ENCODE data around the gene FBH1.
"Not testable (repeated sequence)": the region's sequence is repeated elsewhere in the genome, so short reads cannot be mapped to it uniquely, and the experiment has no call there.

FBH1 gene

DNA sequence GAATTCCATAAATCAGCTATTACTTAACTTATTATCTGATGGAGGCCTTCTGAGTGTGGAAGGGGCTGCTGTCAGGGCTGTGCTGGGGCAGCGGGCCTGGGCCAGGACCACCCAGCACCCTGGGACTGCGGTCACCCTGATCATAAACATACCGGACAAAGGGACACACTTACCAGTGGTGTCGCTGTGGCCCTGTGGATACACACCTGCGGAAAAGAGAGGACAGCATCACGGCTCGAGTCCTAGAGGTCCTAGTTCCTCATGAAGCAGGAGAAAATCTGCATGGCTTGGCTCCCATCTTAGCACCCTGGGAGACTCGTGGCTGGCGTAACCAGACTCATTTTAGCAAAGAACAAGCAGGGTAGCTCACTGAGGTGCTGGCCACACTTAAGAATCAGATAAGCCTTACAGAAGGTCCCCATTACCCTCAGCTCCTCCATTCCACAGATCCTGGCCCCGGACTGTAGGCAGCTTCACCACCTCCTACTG lies 69.6 kb downstream of the FBH1 start:
- TF ChIP-seq CTCF (IDR thresholded peaks at IDR 0.05; ENCODE audit: low read depth, low read length, poor library complexity, severe bottlenecking) = no peak
- TF ChIP-seq EZH2phosphoT487 (IDR thresholded peaks at IDR 0.05; ENCODE audit: borderline replicate concordance, low read length) = no peak
- Histone ChIP-seq H3K27ac (ENCODE audit: low read depth, low read length) (no peak overlapping the region), H3K27me3 (ENCODE audit: control insufficient read depth, low read length) (peaks cover 3% of the 10 kb centered on the region; the same call in 1 of the 2 replicates), H3K4me2 (ENCODE audit: low read length) (no peak overlapping the region), H3F3A (ENCODE audit: control insufficient read depth, insufficient read depth) (no peaks in the 10 kb centered on the region), H3K9me2 (replicated peaks; ENCODE audit: control insufficient read depth, low read length) (no peaks in the 10 kb centered on the region), H3K79me2 (ENCODE audit: control insufficient read depth, low read length) (no peaks in the 10 kb centered on the region), H4K20me1 (ENCODE audit: control insufficient read depth, insufficient read depth, low read depth, low read length) (no peaks in the 10 kb centered on the region), H3K4me3 (ENCODE audit: low read length) (no peak overlapping the region), H3K36me3 (ENCODE audit: control insufficient read depth, low read length) (no peaks in the 10 kb centered on the region), H3K4me1 (ENCODE audit: control insufficient read depth, low read length) (no peaks in the 10 kb centered on the region), H3K9me3 (ENCODE audit: control insufficient read depth, insufficient read depth, low read length) (no peaks in the 10 kb centered on the region)

DNA sequence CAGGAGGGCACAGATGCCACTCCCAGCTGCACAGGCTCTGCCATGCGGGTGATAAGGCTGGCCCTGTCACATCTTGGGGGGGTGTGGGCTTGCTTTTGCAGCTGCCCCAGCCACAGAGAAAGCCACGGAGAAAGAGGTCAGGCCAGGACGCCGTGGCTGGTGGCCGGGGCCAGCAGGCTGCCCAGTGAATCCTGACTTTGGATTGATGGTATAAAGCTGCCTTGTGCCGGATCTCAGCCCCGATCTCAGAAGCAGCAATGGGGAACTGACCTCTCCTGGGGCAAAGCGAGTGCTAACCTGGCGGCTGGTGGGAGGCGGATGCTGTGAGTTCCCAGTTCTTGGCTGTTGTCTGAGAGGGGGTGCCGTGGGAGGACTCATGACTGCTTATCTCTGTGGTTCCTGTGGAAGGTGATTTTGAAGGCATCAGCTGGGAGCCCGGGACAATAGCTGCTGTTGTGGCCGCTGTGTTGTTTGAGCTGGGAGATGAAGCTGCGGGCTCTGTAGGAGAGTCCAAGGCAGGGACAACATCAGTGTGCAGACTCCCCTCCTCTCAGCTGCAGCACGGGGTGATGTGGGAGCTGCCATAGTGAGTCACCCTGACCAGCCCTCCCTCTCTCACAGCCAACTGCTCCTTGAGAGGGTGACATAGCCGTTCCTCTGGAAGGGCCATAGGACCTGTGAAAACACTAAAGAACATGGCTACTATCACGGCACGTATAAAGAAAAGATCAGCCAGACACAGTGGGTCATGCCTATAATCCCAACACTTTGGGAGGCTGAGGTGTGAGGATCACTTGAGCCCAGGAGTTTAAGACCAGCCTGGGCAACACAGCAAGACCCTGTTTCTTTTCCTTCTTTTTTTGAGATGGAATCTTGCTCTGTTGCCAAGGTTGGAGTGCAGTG lies 70.3 kb downstream of the FBH1 start:
- no peaks in the 10 kb centered on the region for H4K20me1 ChIP-seq (ENCODE audit: control insufficient read depth, insufficient read depth, low read depth, low read length)
- H3K79me2 ChIP-seq (ENCODE audit: control insufficient read depth, low read length) = no peaks in the 10 kb centered on the region
- no peak overlapping the region for H3K4me3 ChIP-seq (ENCODE audit: low read length)
- H3K9me3 ChIP-seq (ENCODE audit: control insufficient read depth, insufficient read depth, low read length) = no peaks in the 10 kb centered on the region
- H3K4me1 ChIP-seq (ENCODE audit: control insufficient read depth, low read length) = no peaks in the 10 kb centered on the region
- peaks cover 3% of the 10 kb centered on the region; the same call in 1 of the 2 replicates for H3K27me3 ChIP-seq (ENCODE audit: control insufficient read depth, low read length)
- TF ChIP-seq EZH2phosphoT487 (IDR thresholded peaks at IDR 0.05; ENCODE audit: borderline replicate concordance, low read length) (no peak), CTCF (IDR thresholded peaks at IDR 0.05; ENCODE audit: low read depth, low read length, poor library complexity, severe bottlenecking) (no peak)
- no peaks in the 10 kb centered on the region for H3K9me2 ChIP-seq (replicated peaks; ENCODE audit: control insufficient read depth, low read length)
- H3K4me2 ChIP-seq (ENCODE audit: low read length) = no peak overlapping the region
- H3K27ac ChIP-seq (ENCODE audit: low read depth, low read length) = no peak overlapping the region
- no peaks in the 10 kb centered on the region for H3F3A ChIP-seq (ENCODE audit: control insufficient read depth, insufficient read depth)
- H3K36me3 ChIP-seq (ENCODE audit: control insufficient read depth, low read length) = no peaks in the 10 kb centered on the region

- not testable (repeated sequence) for H3K4me2 ChIP-seq (ENCODE audit: low read length); H3K27ac ChIP-seq (ENCODE audit: low read depth, low read length); H3K79me2 ChIP-seq (ENCODE audit: control insufficient read depth, low read length); H3K4me1 ChIP-seq (ENCODE audit: control insufficient read depth, low read length); H3K9me2 ChIP-seq (replicated peaks; ENCODE audit: control insufficient read depth, low read length); H3K27me3 ChIP-seq (ENCODE audit: control insufficient read depth, low read length); H3K36me3 ChIP-seq (ENCODE audit: control insufficient read depth, low read length); H3K4me3 ChIP-seq (ENCODE audit: low read length); H3F3A ChIP-seq (ENCODE audit: control insufficient read depth, insufficient read depth); H4K20me1 ChIP-seq (ENCODE audit: control insufficient read depth, insufficient read depth, low read depth, low read length); H3K9me3 ChIP-seq (ENCODE audit: control insufficient read depth, insufficient read depth, low read length)
Measured at GRCh38 chr10:5960973-5961275, 70.9 kb downstream of the FBH1 start.

- H3F3A ChIP-seq (ENCODE audit: control insufficient read depth, insufficient read depth) = no peaks in the 10 kb centered on the region
- peaks cover 3% of the 10 kb centered on the region; the same call in 1 of the 2 replicates for H3K27me3 ChIP-seq (ENCODE audit: control insufficient read depth, low read length)
- H3K36me3 ChIP-seq (ENCODE audit: control insufficient read depth, low read length) = no peaks in the 10 kb centered on the region
- H3K4me1 ChIP-seq (ENCODE audit: control insufficient read depth, low read length) = no peaks in the 10 kb centered on the region
- no peak overlapping the region for H3K27ac ChIP-seq (ENCODE audit: low read depth, low read length)
- no peaks in the 10 kb centered on the region for H3K9me3 ChIP-seq (ENCODE audit: control insufficient read depth, insufficient read depth, low read length)
- H3K4me3 ChIP-seq (ENCODE audit: low read length) = no peak overlapping the region
- H3K4me2 ChIP-seq (ENCODE audit: low read length) = no peak overlapping the region
- H3K9me2 ChIP-seq (replicated peaks; ENCODE audit: control insufficient read depth, low read length) = no peaks in the 10 kb centered on the region
- no peaks in the 10 kb centered on the region for H3K79me2 ChIP-seq (ENCODE audit: control insufficient read depth, low read length)
- TF ChIP-seq CTCF (IDR thresholded peaks at IDR 0.05; ENCODE audit: low read depth, low read length, poor library complexity, severe bottlenecking) (no peak), EZH2phosphoT487 (IDR thresholded peaks at IDR 0.05; ENCODE audit: borderline replicate concordance, low read length) (no peak)
- no peaks in the 10 kb centered on the region for H4K20me1 ChIP-seq (ENCODE audit: control insufficient read depth, insufficient read depth, low read depth, low read length)
Measured at GRCh38 chr10:5961405-5962100, 71.5 kb downstream of the FBH1 start.

GRCh38 chr10:5962358-5962940 lies 72.4 kb downstream of the FBH1 start:
- not testable (repeated sequence) for H3K79me2 ChIP-seq (ENCODE audit: control insufficient read depth, low read length); H3K4me2 ChIP-seq (ENCODE audit: low read length); H3K27ac ChIP-seq (ENCODE audit: low read depth, low read length); H3K4me3 ChIP-seq (ENCODE audit: low read length); H3K9me3 ChIP-seq (ENCODE audit: control insufficient read depth, insufficient read depth, low read length); H3F3A ChIP-seq (ENCODE audit: control insufficient read depth, insufficient read depth); H3K4me1 ChIP-seq (ENCODE audit: control insufficient read depth, low read length); H3K36me3 ChIP-seq (ENCODE audit: control insufficient read depth, low read length); H3K9me2 ChIP-seq (replicated peaks; ENCODE audit: control insufficient read depth, low read length); H4K20me1 ChIP-seq (ENCODE audit: control insufficient read depth, insufficient read depth, low read depth, low read length); H3K27me3 ChIP-seq (ENCODE audit: control insufficient read depth, low read length)

Measured in DOHH2 (cell line).